ENCODE results near the gene GAS1.

GRCh38 chr9:86908261-86908660 lies 39.0 kb downstream of the GAS1 start:
- TF ChIP-seq POLR2A (IDR thresholded peaks at IDR 0.05), result no peak
- TF ChIP-seq CTCF (IDR thresholded peaks at IDR 0.05), result no peak

Data from tibial nerve (tissue), 3 donors.